ENCODE measurements around the gene CTH.

GRCh38 chr1:70475023-70475422 lies 64.0 kb downstream of the CTH start:
- TF ChIP-seq CTCF (conservative IDR thresholded peaks at IDR 0.05; ENCODE audit: low read depth, low read length) (no peak), EZH2 (IDR thresholded peaks at IDR 0.05; ENCODE audit: low read length, unreplicated experiment) (no peak)

Measured in PC-3 (cell line).